LNCAP (cell line): ENCODE data around the gene MUC22.
A peak's percentile ranks its signal among the peaks of the same experiment; 100 is the strongest.

Source experiments
- TF ChIP-seq, protein P1 (sequence below): fragments of 450-650 bp; IDR thresholded peaks from 2 replicates; pipeline ENCODE4 v1.5.1; 2017; ENCODE audit warnings: mild to moderate bottlenecking

Gene MUC22

DNA sequence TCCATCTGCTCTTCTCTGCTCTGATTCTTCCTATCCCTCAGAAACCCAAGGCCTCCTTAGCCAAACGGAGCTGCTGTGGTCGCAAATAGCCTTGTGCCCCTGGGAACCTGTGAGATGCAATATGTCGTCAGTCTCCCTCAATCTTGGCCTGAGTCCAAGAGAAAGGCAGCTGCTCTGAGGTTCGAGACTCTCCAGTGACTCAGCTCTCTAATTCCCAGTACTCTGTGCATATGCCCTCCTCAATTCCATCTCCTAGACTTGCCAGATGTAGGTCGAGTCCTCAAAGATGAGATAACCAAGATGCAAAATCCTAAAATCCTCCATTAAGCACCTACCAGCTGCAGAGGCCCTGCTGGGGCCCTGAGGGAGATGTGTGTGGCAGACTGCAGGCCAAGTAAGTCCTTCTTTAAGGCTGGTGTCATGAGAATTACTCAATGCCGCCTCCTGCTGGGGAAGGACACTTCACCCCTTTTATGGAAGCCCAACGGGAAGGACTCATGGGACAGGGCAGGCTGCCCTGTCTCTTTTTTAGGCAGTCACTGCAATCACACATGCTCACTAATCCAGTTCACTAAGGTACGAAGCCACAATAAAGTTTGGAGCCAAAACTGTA is 73.6 kb downstream of the MUC22 start:
- TF ChIP-seq, protein P1, sequence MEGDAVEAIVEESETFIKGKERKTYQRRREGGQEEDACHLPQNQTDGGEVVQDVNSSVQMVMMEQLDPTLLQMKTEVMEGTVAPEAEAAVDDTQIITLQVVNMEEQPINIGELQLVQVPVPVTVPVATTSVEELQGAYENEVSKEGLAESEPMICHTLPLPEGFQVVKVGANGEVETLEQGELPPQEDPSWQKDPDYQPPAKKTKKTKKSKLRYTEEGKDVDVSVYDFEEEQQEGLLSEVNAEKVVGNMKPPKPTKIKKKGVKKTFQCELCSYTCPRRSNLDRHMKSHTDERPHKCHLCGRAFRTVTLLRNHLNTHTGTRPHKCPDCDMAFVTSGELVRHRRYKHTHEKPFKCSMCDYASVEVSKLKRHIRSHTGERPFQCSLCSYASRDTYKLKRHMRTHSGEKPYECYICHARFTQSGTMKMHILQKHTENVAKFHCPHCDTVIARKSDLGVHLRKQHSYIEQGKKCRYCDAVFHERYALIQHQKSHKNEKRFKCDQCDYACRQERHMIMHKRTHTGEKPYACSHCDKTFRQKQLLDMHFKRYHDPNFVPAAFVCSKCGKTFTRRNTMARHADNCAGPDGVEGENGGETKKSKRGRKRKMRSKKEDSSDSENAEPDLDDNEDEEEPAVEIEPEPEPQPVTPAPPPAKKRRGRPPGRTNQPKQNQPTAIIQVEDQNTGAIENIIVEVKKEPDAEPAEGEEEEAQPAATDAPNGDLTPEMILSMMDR: peak; percentile 61
